IMR-90 (cell line): ENCODE results near the gene TMEM72. TPM values are rescaled to one million over a fixed set of nuclear protein-coding genes. Genes with fewer than 3 reads are reported as not detected.

Source experiments
- ATAC-seq: fragments of 200-7000 bp; cut with Tn5 transposase; 2 replicates; pipeline ENCODE4 v1.9.1; 2020; ENCODE audit warnings: low read depth, mild to moderate bottlenecking, moderate library complexity
- BruUV-seq: library from RNA; stranded (reverse); fragments of 400-500 nt; replicated peaks from 2 replicates; lab custom pipeline; 2021; lab: Mats Ljungman, UMichigan
- CTCF ChIA-PET: fragments of 300-600 bp; formaldehyde crosslinking; extraction: SDS; loops from one replicate; lab custom pipeline; 2021; ENCODE audit warnings: antibody characterized with exemption; lab: Yijun Ruan, JAX
- POLR2A ChIA-PET: fragments of 300-600 bp; sonication (Branson Sonifier 250); formaldehyde crosslinking; loops from one replicate; lab custom pipeline; 2022; ENCODE audit warnings: antibody characterized with exemption; ENCODE audit not compliant: unreplicated experiment; lab: Charles Lee
- DNase-seq: peaks from one replicate; pipeline ENCODE4 v3.0.0; 2013
- H2AFZ ChIP-seq: replicated peaks from 2 replicates; pipeline ENCODE3; 2013; ENCODE audit warnings: low read length, mild to moderate bottlenecking; ENCODE audit not compliant: poor library complexity
- H2AK5ac ChIP-seq: 2 replicates; pipeline ENCODE4 v1.6.1; 2013; ENCODE audit warnings: low read depth, low read length, inconsistent platforms
- H2AK9ac ChIP-seq: replicated peaks from 2 replicates; pipeline ENCODE3; 2013; ENCODE audit warnings: mild to moderate bottlenecking, low read depth, low read length, moderate library complexity; ENCODE audit not compliant: poor library complexity
- H2BK120ac ChIP-seq: 2 replicates; pipeline ENCODE4 v1.6.1; 2013; ENCODE audit warnings: low read depth, low read length, inconsistent platforms
- H2BK15ac ChIP-seq: 3 replicates; pipeline ENCODE4 v1.6.1; 2013; ENCODE audit warnings: low read depth, low read length, inconsistent platforms
- H2BK20ac ChIP-seq: 2 replicates; pipeline ENCODE4 v1.6.1; 2013; ENCODE audit warnings: low read depth, mild to moderate bottlenecking, inconsistent platforms, low read length, moderate library complexity
- H2BK5ac ChIP-seq: 2 replicates; pipeline ENCODE4 v1.6.1; 2013; ENCODE audit warnings: mild to moderate bottlenecking, low read depth, low read length, inconsistent platforms; ENCODE audit not compliant: poor library complexity, severe bottlenecking
- H3K14ac ChIP-seq: replicated peaks from 2 replicates; pipeline ENCODE4 v1.6.1; 2013; ENCODE audit warnings: low read depth, low read length, inconsistent platforms
- H3K18ac ChIP-seq: 2 replicates; pipeline ENCODE4 v1.6.1; 2013; ENCODE audit warnings: low read depth, low read length, control low read depth
- H3K23ac ChIP-seq: 2 replicates; pipeline ENCODE4 v1.6.1; 2013; ENCODE audit warnings: low read depth, low read length, inconsistent platforms
- H3K27ac ChIP-seq: 2 replicates; pipeline ENCODE4 v1.5.1; 2013; ENCODE audit warnings: mild to moderate bottlenecking, control low read depth, low read length; ENCODE audit not compliant: insufficient read depth
- H3K27me3 ChIP-seq: 2 replicates; pipeline ENCODE4 v1.6.1; 2013; ENCODE audit warnings: low read length; ENCODE audit not compliant: control insufficient read depth, insufficient read depth
- H3K36me3 ChIP-seq: 2 replicates; pipeline ENCODE4 v1.6.1; 2013; ENCODE audit warnings: low read length, mixed read lengths; ENCODE audit not compliant: control insufficient read depth, insufficient read depth
- H3K4ac ChIP-seq: 2 replicates; pipeline ENCODE4 v1.6.1; 2013; ENCODE audit warnings: low read depth, low read length, inconsistent platforms
- H3K4me1 ChIP-seq: 2 replicates; pipeline ENCODE4 v1.6.1; 2013; ENCODE audit warnings: low read length, mixed read lengths; ENCODE audit not compliant: control insufficient read depth, insufficient read depth
- H3K4me2 ChIP-seq: 2 replicates; pipeline ENCODE4 v1.6.1; 2013; ENCODE audit warnings: low read depth, mild to moderate bottlenecking, control low read depth, low read length, moderate library complexity
- H3K4me3 ChIP-seq: 2 replicates; pipeline ENCODE4 v1.5.1; 2013; ENCODE audit warnings: low read depth, mild to moderate bottlenecking, control low read depth, low read length, moderate library complexity; ENCODE audit not compliant: insufficient read depth
- H3K56ac ChIP-seq: 2 replicates; pipeline ENCODE4 v1.6.1; 2013; ENCODE audit warnings: low read length, inconsistent platforms; ENCODE audit not compliant: insufficient read depth; ENCODE audit errors: extremely low read depth
- H3K79me1 ChIP-seq, 2 experiments: 2 replicates each; pipeline ENCODE4 v1.6.1; 2013; ENCODE audit warnings: low read length in 2 of 2, inconsistent platforms in 1 of 2, low read depth in 1 of 2
- H3K9ac ChIP-seq: 2 replicates; pipeline ENCODE4 v1.6.1; 2013; ENCODE audit warnings: low read depth, low read length, control low read depth
- H3K9me1 ChIP-seq: 2 replicates; pipeline ENCODE4 v1.6.1; 2013; ENCODE audit warnings: low read length, inconsistent platforms; ENCODE audit not compliant: insufficient read depth
- H3K9me3 ChIP-seq: 2 replicates; pipeline ENCODE4 v1.6.1; 2013; ENCODE audit warnings: low read length; ENCODE audit not compliant: control insufficient read depth, insufficient read depth
- H4K20me1 ChIP-seq: 2 replicates; pipeline ENCODE4 v1.6.1; 2013; ENCODE audit warnings: low read length, inconsistent platforms; ENCODE audit not compliant: insufficient read depth
- H4K5ac ChIP-seq: 2 replicates; pipeline ENCODE4 v1.6.1; 2013; ENCODE audit warnings: mild to moderate bottlenecking, low read depth, low read length, control low read depth
- H4K8ac ChIP-seq, 2 experiments: 2 replicates each; pipeline ENCODE4 v1.6.1; 2013; ENCODE audit warnings: low read depth in 2 of 2, low read length in 2 of 2, control low read depth in 1 of 2, inconsistent platforms in 1 of 2
- H4K91ac ChIP-seq: 2 replicates; pipeline ENCODE4 v1.6.1; 2013; ENCODE audit warnings: low read depth, low read length, inconsistent platforms; ENCODE audit not compliant: insufficient read depth
- BHLHE40 ChIP-seq: fragments of 150-350 bp; IDR thresholded peaks from 2 replicates; pipeline ENCODE4 v1.6.1; 2016; ENCODE audit warnings: mild to moderate bottlenecking, low read depth, low read length
- CEBPB ChIP-seq: IDR thresholded peaks from 2 replicates; pipeline ENCODE4 v1.6.1; 2012; ENCODE audit warnings: low read depth, low read length, improper control_type of control experiment
- CHD1 ChIP-seq: IDR thresholded peaks from 2 replicates; pipeline ENCODE4 v1.6.1; 2012; ENCODE audit warnings: low read depth, low read length, improper control_type of control experiment
- CTCF ChIP-seq: conservative IDR thresholded peaks from 2 replicates; pipeline ENCODE4 v1.5.1; 2012; ENCODE audit warnings: mild to moderate bottlenecking, low read depth, low read length, improper control_type of control experiment
- FOS ChIP-seq: fragments of 150-350 bp; IDR thresholded peaks from 2 replicates; pipeline ENCODE4 v1.6.1; 2016; ENCODE audit warnings: low read depth, low read length
- MAFK ChIP-seq: IDR thresholded peaks from 2 replicates; pipeline ENCODE4 v1.6.1; 2012; ENCODE audit warnings: low read depth, low read length, improper control_type of control experiment
- MAZ ChIP-seq: IDR thresholded peaks from 2 replicates; pipeline ENCODE4 v1.6.1; 2012; ENCODE audit warnings: low read depth, mild to moderate bottlenecking, low read length, improper control_type of control experiment, moderate library complexity, borderline replicate concordance
- MXI1 ChIP-seq: IDR thresholded peaks from 2 replicates; pipeline ENCODE4 v1.6.1; 2012; ENCODE audit warnings: low read depth, mild to moderate bottlenecking, low read length, moderate library complexity, borderline replicate concordance
- POLR2A ChIP-seq: IDR thresholded peaks from 2 replicates; pipeline ENCODE4 v1.6.1; 2012; ENCODE audit warnings: mild to moderate bottlenecking, low read depth, low read length
- RFX5 ChIP-seq: IDR thresholded peaks from 2 replicates; pipeline ENCODE4 v1.8.0; 2012; ENCODE audit warnings: low read depth, mild to moderate bottlenecking, low read length, moderate library complexity
- SMC3 ChIP-seq: fragments of 150-350 bp; IDR thresholded peaks from 2 replicates; pipeline ENCODE4 v1.6.1; 2016; ENCODE audit warnings: low read depth, mild to moderate bottlenecking, antibody characterized with exemption, low read length, moderate library complexity
- WGBS, 2 experiments: methylation state at CpG; one replicate each; pipeline versions ENCODE4 v1.1.5 to v1.1.7; 2013; ENCODE audit warnings: missing lambda C conversion rate in 2 of 2; ENCODE audit not compliant: insufficient read length in 1 of 2; ENCODE audit errors: extremely low coverage in 2 of 2; 5-methylcytosine and 5-hydroxymethylcytosine counted together
- dilution Hi-C: fragments of 300-500 bp; cut with HindIII; formaldehyde crosslinking; loops from one replicate; pipeline ENCODE4 v1.14.3; 2018; ENCODE audit warnings: low sequenced_read_pairs; ENCODE audit not compliant: unreplicated experiment
- in situ Hi-C: fragments of 300-500 bp; cut with MboI; formaldehyde crosslinking; loops from 3 replicates; pipeline ENCODE4 v1.14.3; 2019; ENCODE audit warnings: low sequenced_read_pairs, inconsistent platforms, mixed read lengths
- intact Hi-C: fragments of 100-400 bp; cut with micrococcal nuclease; formaldehyde crosslinking; loops from 2 replicates; pipeline ENCODE4 v1.10.0; 2022
- polyA plus RNA-seq, 3 experiments: library from polyadenylated mRNA; depleted of rRNA; stranded (reverse); fragments of >200 nt; gene quantifications; 2 replicates each; pipeline ENCODE4 v1.2.3, GENCODE V29; 2012; ENCODE audit warnings: low replicate concordance in 1 of 3
- total RNA-seq: library from RNA; depleted of rRNA; stranded (reverse); fragments of >200 nt; gene quantifications from 2 replicates; pipeline ENCODE4 v1.2.3, GENCODE V29; 2012
- TF ChIP-seq, protein P1 (sequence below): fragments of 150-350 bp; IDR thresholded peaks from 2 replicates; pipeline ENCODE4 v1.6.1; 2017; ENCODE audit warnings: mild to moderate bottlenecking, antibody characterized with exemption, low read length, low read depth

TMEM72 gene
- total and polyA plus RNA-seq, 2 of the 4 experiments (the other 2 are of a cell fraction), result not detected

DNA sequence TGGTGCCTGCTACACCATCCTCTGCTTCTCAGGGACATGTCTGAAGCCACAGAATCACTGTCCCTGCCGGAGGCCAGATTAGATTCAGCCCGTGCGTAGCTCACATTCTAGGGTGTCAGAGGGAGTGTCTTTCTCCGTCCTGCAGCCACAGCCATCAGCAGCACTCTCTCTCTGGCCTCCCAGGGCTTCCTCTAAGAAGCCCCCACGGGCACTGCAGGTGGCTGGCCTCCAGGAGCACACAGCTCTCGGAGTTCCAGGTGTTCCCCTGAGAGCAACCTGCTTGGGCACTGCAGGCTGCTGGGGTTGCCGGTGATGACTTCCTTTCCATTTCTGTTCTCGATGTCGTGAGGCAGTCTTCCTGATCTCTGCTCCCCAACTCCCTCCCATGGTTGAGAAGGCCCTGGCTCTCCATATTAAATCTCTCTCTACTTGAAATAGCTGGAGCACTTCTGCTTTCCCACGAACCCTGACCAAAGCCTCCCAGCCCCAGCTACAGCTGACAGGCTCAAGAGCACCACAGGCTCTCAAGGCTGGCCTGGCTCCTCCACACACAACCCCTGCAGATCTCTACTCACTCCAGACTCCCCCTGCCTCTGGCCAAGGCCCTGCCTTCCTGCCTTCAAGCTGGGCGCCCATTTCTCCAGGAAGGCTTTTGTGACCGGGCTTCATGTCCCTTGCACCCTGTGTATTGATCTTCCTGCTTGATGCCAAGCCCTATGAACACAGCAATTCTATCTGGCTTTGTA, 49.0 kb upstream of the TMEM72 start:
- intact Hi-C loops, result loop anchor here (5.0 kb wide), 2 partner anchors 790 to 1170 kb away; no protein-coding TSS in a partner anchor
- CTCF ChIA-PET, result interaction anchor here (1.4 kb wide), 1 partner anchor 9 kb away, joined by 4 read pairs; no protein-coding TSS in a partner anchor
- H3K4me1 ChIP-seq, result peaks cover 4% of the 10 kb centered on the region; the same call in 1 of the 2 replicates
- H3K36me3 ChIP-seq, result no peaks in the 10 kb centered on the region
- ATAC-seq, result no peak
- WGBS, 2 experiments, result 97% methylated on average over 5 of the region's 12 CpGs; no CpG with 5 or more reads in 1 of the 2 experiments
- no peak overlapping the region for H3K4me2 ChIP-seq
- H3K9me1 ChIP-seq, result peaks cover 16% of the 10 kb centered on the region
- no peak overlapping the region for H3K56ac ChIP-seq
- H3K18ac ChIP-seq, result no peak overlapping the region
- no peak overlapping the region for H2BK5ac ChIP-seq
- no peak overlapping the region for H3K27ac ChIP-seq
- no TSS peak for BruUV-seq
- no peaks in the 10 kb centered on the region for H3K27me3 ChIP-seq
- in situ Hi-C loops, result loop anchor here (5.0 to 25.0 kb wide), 4 partner anchors 470 to 1190 kb away; no protein-coding TSS in a partner anchor
- 0 out of 2 replicates have a peak overlapping the region, but pooled peaks have one; percentile 44 for H4K5ac ChIP-seq
- H2AK9ac ChIP-seq, result peak overlapping the region; percentile 13
- H4K91ac ChIP-seq, result peak overlapping the region; percentile 83
- H3K4me3 ChIP-seq, result no peak overlapping the region
- H2AFZ ChIP-seq, result no peak overlapping the region
- peak overlapping the region; percentile 70 for H3K4ac ChIP-seq
- peak overlapping the region; percentile 94 for H2BK20ac ChIP-seq
- dilution Hi-C loops, result no loop called here
- peak overlapping the region; percentile 49 to 52 for H4K8ac ChIP-seq
- H3K23ac ChIP-seq, result no peak overlapping the region
- no peak for TF ChIP-seq CTCF
- TF ChIP-seq MAZ, result no peak
- TF ChIP-seq BHLHE40, result no peak
- TF ChIP-seq CEBPB, result no peak
- TF ChIP-seq, protein P1, sequence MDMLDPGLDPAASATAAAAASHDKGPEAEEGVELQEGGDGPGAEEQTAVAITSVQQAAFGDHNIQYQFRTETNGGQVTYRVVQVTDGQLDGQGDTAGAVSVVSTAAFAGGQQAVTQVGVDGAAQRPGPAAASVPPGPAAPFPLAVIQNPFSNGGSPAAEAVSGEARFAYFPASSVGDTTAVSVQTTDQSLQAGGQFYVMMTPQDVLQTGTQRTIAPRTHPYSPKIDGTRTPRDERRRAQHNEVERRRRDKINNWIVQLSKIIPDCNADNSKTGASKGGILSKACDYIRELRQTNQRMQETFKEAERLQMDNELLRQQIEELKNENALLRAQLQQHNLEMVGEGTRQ, result no peak
- no peak for TF ChIP-seq FOS
- no peak for TF ChIP-seq RFX5
- no peak for TF ChIP-seq MXI1
- TF ChIP-seq MAFK, result no peak
- TF ChIP-seq POLR2A, result no peak
- no peak for TF ChIP-seq CHD1
- no peak for TF ChIP-seq SMC3
- peak overlapping the region; percentile 89 for H2BK120ac ChIP-seq
- no peaks in the 10 kb centered on the region for H3K9me3 ChIP-seq
- H3K9ac ChIP-seq, result no peak overlapping the region
- H3K14ac ChIP-seq, result peak overlapping the region; percentile 73
- peak overlapping the region; percentile 65 for H2AK5ac ChIP-seq
- H4K20me1 ChIP-seq, result no peaks in the 10 kb centered on the region
- POLR2A ChIA-PET, result no interaction called here
- H2BK15ac ChIP-seq, result peak overlapping the region; percentile 23; the same call in 1 of the 3 replicates
- H3K79me1 ChIP-seq, result no peaks in the 10 kb centered on the region
- no peak for DNase-seq
